DOHH2 (cell line): Measurements from ENCODE around the gene HOXA5.

Source experiments
- EZH2phosphoT487 ChIP-seq: fragments of 200-600 bp; sonication (generic); IDR thresholded peaks from 2 replicates; pipeline ENCODE4 v1.6.1; 2017; ENCODE audit warnings: borderline replicate concordance, mild to moderate bottlenecking, antibody characterized with exemption, low read length, moderate library complexity, mixed read lengths
- TF ChIP-seq, protein P1 (sequence below): fragments of 200-600 bp; sonication (generic); IDR thresholded peaks from one replicate; pipeline ENCODE4 v1.5.1; 2014; ENCODE audit warnings: antibody characterized with exemption, mild to moderate bottlenecking, low read depth, low read length; ENCODE audit not compliant: poor library complexity, severe bottlenecking

DNA sequence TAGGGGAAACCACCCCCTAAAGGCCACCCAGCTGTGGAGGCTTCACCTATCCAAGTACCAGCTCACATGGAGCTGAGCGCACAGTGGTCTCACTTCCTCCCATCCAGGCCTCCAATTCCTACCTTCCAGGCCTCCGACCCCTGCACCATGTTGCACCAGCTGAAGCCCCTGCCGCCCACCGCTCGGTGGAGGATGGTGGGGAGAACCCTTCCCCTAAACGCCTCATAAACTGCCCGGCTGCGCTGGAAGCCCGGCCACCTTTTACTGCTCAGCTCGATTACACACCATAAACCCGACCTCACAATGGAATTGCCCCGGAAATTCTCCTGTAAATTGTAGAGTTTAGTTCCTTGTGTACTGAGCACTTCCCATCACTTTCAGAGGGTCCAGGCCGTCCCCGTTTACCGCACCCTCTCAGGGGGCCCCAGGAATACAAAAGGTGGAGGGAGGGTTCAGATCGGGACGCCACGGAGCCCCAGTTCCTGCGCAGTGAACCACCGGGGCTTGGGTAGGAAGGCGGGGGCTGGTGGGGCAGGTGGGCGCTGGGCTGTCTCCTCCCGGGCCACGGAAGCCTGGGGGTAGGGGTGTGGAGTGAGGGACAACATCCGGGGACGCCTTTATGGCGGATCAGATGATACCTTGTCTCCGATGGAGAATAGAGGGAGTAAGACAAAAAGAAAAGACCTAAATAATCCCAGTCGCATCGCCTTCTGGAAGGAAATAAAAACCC, 14.4 kb upstream of the HOXA5 start:
- TF ChIP-seq, protein P1, sequence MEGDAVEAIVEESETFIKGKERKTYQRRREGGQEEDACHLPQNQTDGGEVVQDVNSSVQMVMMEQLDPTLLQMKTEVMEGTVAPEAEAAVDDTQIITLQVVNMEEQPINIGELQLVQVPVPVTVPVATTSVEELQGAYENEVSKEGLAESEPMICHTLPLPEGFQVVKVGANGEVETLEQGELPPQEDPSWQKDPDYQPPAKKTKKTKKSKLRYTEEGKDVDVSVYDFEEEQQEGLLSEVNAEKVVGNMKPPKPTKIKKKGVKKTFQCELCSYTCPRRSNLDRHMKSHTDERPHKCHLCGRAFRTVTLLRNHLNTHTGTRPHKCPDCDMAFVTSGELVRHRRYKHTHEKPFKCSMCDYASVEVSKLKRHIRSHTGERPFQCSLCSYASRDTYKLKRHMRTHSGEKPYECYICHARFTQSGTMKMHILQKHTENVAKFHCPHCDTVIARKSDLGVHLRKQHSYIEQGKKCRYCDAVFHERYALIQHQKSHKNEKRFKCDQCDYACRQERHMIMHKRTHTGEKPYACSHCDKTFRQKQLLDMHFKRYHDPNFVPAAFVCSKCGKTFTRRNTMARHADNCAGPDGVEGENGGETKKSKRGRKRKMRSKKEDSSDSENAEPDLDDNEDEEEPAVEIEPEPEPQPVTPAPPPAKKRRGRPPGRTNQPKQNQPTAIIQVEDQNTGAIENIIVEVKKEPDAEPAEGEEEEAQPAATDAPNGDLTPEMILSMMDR = no peak
- 0 out of 2 replicates have a peak, but pooled peaks have one; percentile 30 for TF ChIP-seq EZH2phosphoT487
